Suprapubic skin (tissue), 4 donors: ENCODE measurements around the gene MCTP2. TPM values are rescaled to one million over a fixed set of nuclear protein-coding genes. Genes with fewer than 3 reads are reported as not detected.

Experiments
- DNase-seq, 2 donors: peaks; one replicate each; pipeline ENCODE4 v3.0.0-alpha.2; 2019; ENCODE audit warnings: low spot score in 2 of 2
- H3K27ac ChIP-seq: fragments of 200-600 bp; sonication (generic); one replicate; pipeline ENCODE4 v1.5.1; 2019
- H3K27me3 ChIP-seq: fragments of 200-600 bp; sonication (generic); one replicate; pipeline ENCODE4 v1.5.1; 2019
- H3K36me3 ChIP-seq: fragments of 200-600 bp; sonication (generic); one replicate; pipeline ENCODE4 v1.5.1; 2019
- H3K4me1 ChIP-seq: fragments of 200-600 bp; sonication (generic); one replicate; pipeline ENCODE4 v1.5.1; 2019
- H3K4me3 ChIP-seq: fragments of 200-600 bp; sonication (generic); one replicate; pipeline ENCODE4 v1.5.1; 2019; ENCODE audit warnings: mild to moderate bottlenecking
- H3K9me3 ChIP-seq: fragments of 200-600 bp; sonication (generic); one replicate; pipeline ENCODE4 v1.5.1; 2019
- CTCF ChIP-seq, 2 donors: fragments of 200-600 bp in 1 of 2; fragments of 450-650 bp in 1 of 2; sonication (generic) in 1 of 2; IDR thresholded peaks; one replicate each; pipeline ENCODE4 v1.5.1; 2016 to 2019; ENCODE audit warnings: antibody characterized with exemption in 2 of 2, mild to moderate bottlenecking in 1 of 2, moderate library complexity in 1 of 2
- EP300 ChIP-seq: sonication (generic); formaldehyde crosslinking; IDR thresholded peaks from one replicate; pipeline ENCODE4 v1.6.1; 2017; ENCODE audit warnings: antibody characterized with exemption
- POLR2A ChIP-seq, 2 donors: fragments of 450-650 bp; IDR thresholded peaks; one replicate each; pipeline ENCODE4 v1.6.1; 2017; ENCODE audit warnings: antibody characterized with exemption in 2 of 2, mild to moderate bottlenecking in 2 of 2, moderate library complexity in 2 of 2
- POLR2AphosphoS5 ChIP-seq, 3 donors: sonication (generic); formaldehyde crosslinking; IDR thresholded peaks; one replicate each; pipeline ENCODE4 v1.6.1; 2017; ENCODE audit warnings: antibody characterized with exemption in 3 of 3
- WGBS: methylation state at CpG from one replicate; pipeline ENCODE4 v1.1.5; 2018; 5-methylcytosine and 5-hydroxymethylcytosine counted together
- total RNA-seq, 4 donors: library from RNA; depleted of rRNA; stranded (reverse); fragments of >200 nt; gene quantifications; one replicate each; pipeline ENCODE4 v1.1.0, GENCODE V29; 2016

Gene MCTP2
- total RNA-seq, 4 donors from 2014 or later, result 17.2 to 41.8 (median 20.5) TPM

- H3K9me3 ChIP-seq, result no peaks in the 10 kb centered on the region
- WGBS, result 96% methylated on average over 2 of the region's 2 CpGs
- no peak overlapping the region for H3K4me3 ChIP-seq
- H3K27me3 ChIP-seq, result no peaks in the 10 kb centered on the region
- H3K27ac ChIP-seq, result no peak overlapping the region
- peaks cover 3% of the 10 kb centered on the region for H3K4me1 ChIP-seq
- no peak for TF ChIP-seq POLR2AphosphoS5 (IDR thresholded peaks at IDR 0.05)
- TF ChIP-seq CTCF (IDR thresholded peaks at IDR 0.05), result no peak
- H3K36me3 ChIP-seq, result no peaks in the 10 kb centered on the region
- no peak for DNase-seq
Observed at GRCh38 chr15:94250801-94251200, 19.4 kb downstream of the MCTP2 start.

- 71% methylated on average over 1 of the region's 1 CpG for WGBS
- Histone ChIP-seq H3K9me3 (no peaks in the 10 kb centered on the region), H3K4me1 (peaks cover 3% of the 10 kb centered on the region), H3K27ac (no peak overlapping the region), H3K36me3 (no peaks in the 10 kb centered on the region), H3K4me3 (no peak overlapping the region), H3K27me3 (no peaks in the 10 kb centered on the region)
- no peak for DNase-seq
- TF ChIP-seq POLR2AphosphoS5 (IDR thresholded peaks at IDR 0.05), result no peak
- TF ChIP-seq CTCF (IDR thresholded peaks at IDR 0.05), result no peak
- TF ChIP-seq EP300, result no peak
- no peak for TF ChIP-seq POLR2A (IDR thresholded peaks at IDR 0.05)
Observed at GRCh38 chr15:94252223-94252766, 20.9 kb downstream of the MCTP2 start.

- Histone ChIP-seq H3K36me3 (no peaks in the 10 kb centered on the region), H3K4me1 (peaks cover 3% of the 10 kb centered on the region), H3K27ac (no peak overlapping the region), H3K4me3 (no peak overlapping the region), H3K9me3 (no peaks in the 10 kb centered on the region), H3K27me3 (no peaks in the 10 kb centered on the region)
- 88% methylated on average over 2 of the region's 2 CpGs for WGBS
- DNase-seq, result no peak
- no peak for TF ChIP-seq CTCF (IDR thresholded peaks at IDR 0.05)
- TF ChIP-seq POLR2AphosphoS5 (IDR thresholded peaks at IDR 0.05), result no peak
- TF ChIP-seq POLR2A (IDR thresholded peaks at IDR 0.05), result no peak
- no peak for TF ChIP-seq EP300
Observed at GRCh38 chr15:94252906-94253491, 21.6 kb downstream of the MCTP2 start.

- no peak overlapping the region for H3K27ac ChIP-seq
- H3K4me1 ChIP-seq, result peaks cover 3% of the 10 kb centered on the region
- TF ChIP-seq EP300 (no peak), POLR2A (IDR thresholded peaks at IDR 0.05) (no peak), POLR2AphosphoS5 (IDR thresholded peaks at IDR 0.05) (no peak), CTCF (IDR thresholded peaks at IDR 0.05) (no peak)
- H3K27me3 ChIP-seq, result no peaks in the 10 kb centered on the region
- H3K9me3 ChIP-seq, result no peaks in the 10 kb centered on the region
- no peaks in the 10 kb centered on the region for H3K36me3 ChIP-seq
- no peak overlapping the region for H3K4me3 ChIP-seq
- no peak for DNase-seq
- WGBS, result 84% methylated on average over 3 of the region's 3 CpGs
Observed at GRCh38 chr15:94253742-94254141, 22.4 kb downstream of the MCTP2 start.

- Histone ChIP-seq H3K4me3 (no peak overlapping the region), H3K4me1 (peaks cover 3% of the 10 kb centered on the region), H3K27ac (no peak overlapping the region)
Observed at GRCh38 chr15:94255540-94255939, 24.2 kb downstream of the MCTP2 start.

More at GRCh38 chr15:94255540-94255939, 24.2 kb downstream of the MCTP2 start:
- Histone ChIP-seq H3K36me3 (no peaks in the 10 kb centered on the region), H3K9me3 (no peaks in the 10 kb centered on the region), H3K27me3 (no peaks in the 10 kb centered on the region)
- 59% methylated on average over 4 of the region's 4 CpGs for WGBS
- no peak for DNase-seq
- TF ChIP-seq CTCF (IDR thresholded peaks at IDR 0.05), result no peak
- no peak for TF ChIP-seq POLR2A (IDR thresholded peaks at IDR 0.05)
- TF ChIP-seq EP300, result no peak
- no peak for TF ChIP-seq POLR2AphosphoS5 (IDR thresholded peaks at IDR 0.05)
